Ovary (tissue), 9 donors: ENCODE data around the gene MEG3. TPM values are rescaled to one million over a fixed set of nuclear protein-coding genes. Genes with fewer than 3 reads are reported as not detected.

Source experiments
- DNase-seq, 5 donors: peaks; one replicate each; pipeline ENCODE4 v3.0.0-alpha.2; 2019 to 2020
- H3K27ac ChIP-seq, 2 donors: fragments of 200-600 bp; one replicate each; pipeline versions ENCODE4 v1.5.1 to v1.8.0; 2019 to 2022
- H3K27me3 ChIP-seq: fragments of 200-600 bp; one replicate; pipeline ENCODE4 v1.8.0; 2022
- H3K36me3 ChIP-seq: fragments of 200-600 bp; sonication (generic); one replicate; pipeline ENCODE4 v1.5.1; 2019
- H3K4me1 ChIP-seq: one replicate; pipeline ENCODE4 v1.8.1; 2013; ENCODE audit warnings: mild to moderate bottlenecking, moderate library complexity; ENCODE audit not compliant: insufficient read depth
- H3K4me3 ChIP-seq: fragments of 200-600 bp; sonication (generic); one replicate; pipeline ENCODE4 v1.5.1; 2017
- H3K9me3 ChIP-seq, 2 donors: fragments of 200-600 bp in 1 of 2; sonication (generic) in 1 of 2; one replicate each; pipeline versions ENCODE4 v1.5.1 to v1.8.1; 2013 to 2019; ENCODE audit warnings: mild to moderate bottlenecking in 1 of 2, moderate library complexity in 1 of 2
- CTCF ChIP-seq, 3 donors: fragments of 450-650 bp in 2 of 3; fragments of 200-600 bp in 1 of 3; IDR thresholded peaks; one replicate each; pipeline versions ENCODE4 v1.5.1 to v1.8.0; 2016 to 2022; ENCODE audit warnings: antibody characterized with exemption in 3 of 3, mild to moderate bottlenecking in 1 of 3
- EP300 ChIP-seq: sonication (generic); formaldehyde crosslinking; IDR thresholded peaks from one replicate; pipeline ENCODE4 v1.6.1; 2017; ENCODE audit warnings: antibody characterized with exemption
- POLR2A ChIP-seq: fragments of 450-650 bp; IDR thresholded peaks from one replicate; pipeline ENCODE4 v1.6.1; 2017; ENCODE audit warnings: antibody characterized with exemption, mild to moderate bottlenecking, moderate library complexity
- WGBS, 3 donors: extraction: QIAGEN DNeasy Blood & Tissue Kit in 1 of 3; methylation state at CpG; one replicate each; pipeline versions ENCODE4 v1.1.5 to v1.1.7; 2013 to 2017; 5-methylcytosine and 5-hydroxymethylcytosine counted together
- intact Hi-C, 4 donors: fragments of 100-400 bp; cut with DNase I; formaldehyde crosslinking; loops; one replicate each; pipeline versions ENCODE4 v1.11.0 to v1.15.1; 2022 to 2023
- polyA plus RNA-seq, 2 donors: library from polyadenylated mRNA; stranded (reverse); fragments of 200-250 nt in 1 of 2; fragments of 350-450 nt in 1 of 2; fragmentation: Illumina TruSeq in 1 of 2; extraction: RNeasy Lipid Tissue Mini Kit (QIAGEN cat#74804) in 1 of 2; gene quantifications; one replicate each; pipeline ENCODE4 v1.2.3, GENCODE V29; 2013 to 2014
- total RNA-seq, 7 donors: library from RNA; depleted of rRNA in 2 of 7; stranded (reverse); fragments of >200 nt in 2 of 7; fragmentation: NEBNext Ultra II Directional in 3 of 7; extraction: Animal tissue kit (Norgen Biotek cat#: 25700) in 3 of 7; gene quantifications; one replicate each; pipeline versions ENCODE4 v1.1.0 to v1.2.4, GENCODE V29; 2016 to 2023
- donor health status: DM: no; HTN: no; CAD: no; lungs with moderate emphysema.
- donor health status: DM: no; HTN: no; CAD: no.
- donor health status: Bipolar disorder and iron deficiency.
- donor health status: DM: yes; HTN: yes; CAD: no.
- donor health status: DM: no; HTN: no; CAD: no.
- donor health status: DM: yes; HTN: yes; CAD: no.

Gene MEG3
- total and polyA plus RNA-seq, 9 donors = 186 to 1,950 (median 396) TPM

DNA sequence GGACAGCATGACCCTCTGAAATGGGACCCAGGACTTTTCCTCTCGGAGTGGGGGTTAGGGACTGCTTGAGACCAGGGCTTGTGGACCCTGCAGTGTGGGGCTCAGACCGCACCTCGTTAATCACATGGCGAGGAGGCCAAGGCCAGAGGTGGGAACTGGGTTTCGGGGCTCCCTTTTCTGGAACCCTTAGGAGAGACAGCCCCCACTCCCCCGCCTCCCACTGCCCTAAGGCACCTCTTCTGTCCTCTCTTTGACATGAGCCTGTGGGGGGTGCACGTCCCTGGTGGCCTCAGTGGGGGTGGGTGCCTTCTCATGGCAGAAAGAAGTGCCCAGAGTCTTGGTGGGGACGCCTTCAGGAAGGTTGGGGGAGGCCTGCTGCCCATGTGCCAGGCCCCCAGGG lies 53.3 kb downstream of the MEG3 start:
- Histone ChIP-seq H3K27me3 (no peaks in the 10 kb centered on the region), H3K4me3 (no peak overlapping the region), H3K36me3 (no peaks in the 10 kb centered on the region), H3K4me1 (no peaks in the 10 kb centered on the region), H3K27ac (no peak overlapping the region), H3K9me3 (no peaks in the 10 kb centered on the region)
- intact Hi-C loops = loop anchor here in 1 of 4 donors (10.0 kb wide), 1 partner anchor 1516 kb away; no protein-coding TSS in a partner anchor
- TF ChIP-seq POLR2A = no peak
- no peak for TF ChIP-seq EP300
- TF ChIP-seq CTCF (IDR thresholded peaks at IDR 0.05) = no peak
- WGBS, 3 donors = 83 to 86% (median 83%) methylated on average over 8 of the region's 8 CpGs
- peak in 2 of 5 donors; percentile 10 to 30 for DNase-seq

DNA sequence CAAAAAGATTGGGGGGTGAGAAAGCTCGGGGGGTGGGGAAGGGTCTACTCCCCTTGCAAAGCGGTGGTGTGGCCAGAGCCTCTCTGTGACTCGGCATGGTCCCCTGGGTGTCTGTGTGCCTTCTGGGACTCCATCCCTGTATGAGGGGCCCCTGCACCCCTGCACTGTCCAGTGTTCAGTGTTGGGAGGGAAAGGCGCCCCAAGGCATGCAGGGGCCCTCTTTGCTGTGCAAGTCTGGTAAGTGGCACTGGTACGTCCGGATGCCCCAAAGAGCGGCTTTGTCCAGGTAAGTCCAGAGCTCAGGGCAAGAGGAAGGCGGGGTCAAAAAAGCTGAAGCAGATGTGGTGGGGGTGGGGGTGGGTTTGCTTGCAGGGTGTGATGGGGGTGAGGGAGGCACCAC lies 53.9 kb downstream of the MEG3 start:
- DNase-seq = peak in 2 of 5 donors; percentile 11 to 32
- intact Hi-C loops = loop anchor here in 1 of 4 donors (10.0 kb wide), 1 partner anchor 1515 kb away; no protein-coding TSS in a partner anchor

GRCh38 chr14:100880271-100881101 lies 54.6 kb downstream of the MEG3 start:
- no peaks in the 10 kb centered on the region for H3K9me3 ChIP-seq
- H3K4me1 ChIP-seq = no peaks in the 10 kb centered on the region
- no peaks in the 10 kb centered on the region for H3K36me3 ChIP-seq
- no peaks in the 10 kb centered on the region for H3K27me3 ChIP-seq
- WGBS, 3 donors = 87 to 91% (median 91%) methylated on average over 21 to 34 of the region's 34 CpGs
- intact Hi-C loops = no loop called here
- H3K4me3 ChIP-seq = no peak overlapping the region
- DNase-seq = peak in 2 of 5 donors; percentile 12 to 36
- TF ChIP-seq CTCF (IDR thresholded peaks at IDR 0.05) (no peak), EP300 (no peak), POLR2A (no peak)
- H3K27ac ChIP-seq = no peak overlapping the region

More for the DNA sequence above, 53.9 kb downstream of the MEG3 start:
- Histone ChIP-seq H3K36me3 (no peaks in the 10 kb centered on the region), H3K4me1 (no peaks in the 10 kb centered on the region), H3K9me3 (no peaks in the 10 kb centered on the region), H3K27ac (no peak overlapping the region), H3K4me3 (no peak overlapping the region), H3K27me3 (no peaks in the 10 kb centered on the region)
- TF ChIP-seq EP300 (no peak), CTCF (IDR thresholded peaks at IDR 0.05) (no peak), POLR2A (no peak)
- 85 to 96% (median 85%) methylated on average over 8 of the region's 8 CpGs for WGBS, 3 donors

DNA sequence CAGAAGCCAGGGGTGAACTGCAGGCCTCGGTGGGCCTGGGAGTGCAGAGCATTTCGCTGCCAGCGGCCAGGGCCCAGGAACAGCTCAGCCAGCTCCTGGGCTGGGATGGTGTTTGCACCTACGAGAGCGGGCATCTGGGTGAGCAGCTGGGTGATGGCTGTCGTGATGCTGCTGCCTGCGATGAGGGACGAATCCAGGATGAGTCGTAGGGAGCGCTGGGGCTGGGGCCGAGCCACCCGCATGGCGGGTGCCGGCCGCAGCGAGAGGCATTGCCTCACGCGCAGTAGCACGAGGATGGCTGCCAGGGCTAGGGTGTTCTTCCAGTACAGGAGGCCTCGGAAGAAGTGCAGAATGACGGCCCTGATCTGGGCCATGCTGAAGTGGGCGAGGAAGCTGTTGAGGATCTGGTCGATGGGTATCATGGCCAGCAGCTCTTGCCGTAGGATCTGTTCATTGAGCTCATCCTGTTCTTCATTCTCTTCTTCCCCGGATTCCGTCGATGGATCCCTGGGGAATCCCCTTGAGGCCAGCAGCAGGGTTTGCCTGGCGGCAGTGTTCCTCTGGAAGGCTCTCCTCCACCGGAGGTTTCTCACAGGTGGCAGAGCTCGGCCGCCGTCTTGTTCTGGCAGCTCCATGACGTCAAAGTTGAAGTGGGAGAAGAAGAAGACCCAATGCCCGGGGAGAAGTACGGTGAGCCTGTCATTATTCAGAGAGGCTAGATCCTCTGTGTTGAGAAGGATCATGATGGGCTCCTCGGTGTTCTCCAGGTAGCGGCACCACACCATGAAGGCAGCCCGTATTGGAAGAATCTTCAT lies 55.5 kb downstream of the MEG3 start:
- no peak for TF ChIP-seq CTCF (IDR thresholded peaks at IDR 0.05)
- TF ChIP-seq POLR2A = no peak
- TF ChIP-seq EP300 = no peak
- intact Hi-C loops = no loop called here
- Histone ChIP-seq H3K4me1 (no peaks in the 10 kb centered on the region), H3K4me3 (no peak overlapping the region), H3K27ac (no peak overlapping the region), H3K27me3 (no peaks in the 10 kb centered on the region), H3K36me3 (no peaks in the 10 kb centered on the region), H3K9me3 (no peaks in the 10 kb centered on the region)
- 95 to 96% (median 95%) methylated on average over 37 to 38 of the region's 38 CpGs for WGBS, 3 donors
- DNase-seq = peak in 2 of 5 donors; percentile 18 to 39
